RWPE2 (cell line): ENCODE results near the gene CCDC91.

Experiments used
- ATAC-seq: fragments of 200-7000 bp; cut with Tn5 transposase; 3 replicates; pipeline ENCODE4 v1.9.1; 2021; ENCODE audit warnings: low read depth
- DNase-seq: peaks from one replicate; pipeline ENCODE4 v3.0.0-alpha.2; 2020; ENCODE audit warnings: low spot score
- H3K27ac ChIP-seq: fragments of 450-650 bp; 2 replicates; pipeline ENCODE4 v1.5.1; 2017; ENCODE audit warnings: mild to moderate bottlenecking; ENCODE audit not compliant: poor library complexity, severe bottlenecking
- H3K27me3 ChIP-seq: fragments of 250-450 bp; sonication (Bioruptor Pico); 2 replicates; pipeline ENCODE4 v1.5.1; 2021; ENCODE audit warnings: mild to moderate bottlenecking, moderate library complexity; ENCODE audit not compliant: insufficient read depth, poor library complexity, severe bottlenecking
- H3K36me3 ChIP-seq: fragments of 250-450 bp; sonication (Bioruptor Pico); 2 replicates; pipeline ENCODE4 v1.5.1; 2020; ENCODE audit warnings: low read depth, mild to moderate bottlenecking, moderate library complexity
- H3K4me1 ChIP-seq: fragments of 250-450 bp; sonication (Bioruptor Pico); 2 replicates; pipeline ENCODE4 v1.5.1; 2021; ENCODE audit warnings: mild to moderate bottlenecking, moderate library complexity; ENCODE audit not compliant: insufficient read depth, poor library complexity, severe bottlenecking
- H3K4me3 ChIP-seq: fragments of 250-450 bp; sonication (Bioruptor Pico); 2 replicates; pipeline ENCODE4 v1.5.1; 2021; ENCODE audit warnings: mild to moderate bottlenecking, moderate library complexity; ENCODE audit not compliant: severe bottlenecking
- H3K9me3 ChIP-seq: fragments of 250-450 bp; sonication (Bioruptor Pico); 2 replicates; pipeline ENCODE4 v1.5.1; 2021; ENCODE audit warnings: mild to moderate bottlenecking, moderate library complexity; ENCODE audit not compliant: severe bottlenecking
- TF ChIP-seq, protein P1 (sequence below): fragments of 450-650 bp; IDR thresholded peaks from one replicate; pipeline ENCODE4 v1.5.1; 2017; ENCODE audit warnings: mild to moderate bottlenecking, moderate library complexity; ENCODE audit not compliant: poor library complexity, severe bottlenecking

CCDC91 gene

DNA sequence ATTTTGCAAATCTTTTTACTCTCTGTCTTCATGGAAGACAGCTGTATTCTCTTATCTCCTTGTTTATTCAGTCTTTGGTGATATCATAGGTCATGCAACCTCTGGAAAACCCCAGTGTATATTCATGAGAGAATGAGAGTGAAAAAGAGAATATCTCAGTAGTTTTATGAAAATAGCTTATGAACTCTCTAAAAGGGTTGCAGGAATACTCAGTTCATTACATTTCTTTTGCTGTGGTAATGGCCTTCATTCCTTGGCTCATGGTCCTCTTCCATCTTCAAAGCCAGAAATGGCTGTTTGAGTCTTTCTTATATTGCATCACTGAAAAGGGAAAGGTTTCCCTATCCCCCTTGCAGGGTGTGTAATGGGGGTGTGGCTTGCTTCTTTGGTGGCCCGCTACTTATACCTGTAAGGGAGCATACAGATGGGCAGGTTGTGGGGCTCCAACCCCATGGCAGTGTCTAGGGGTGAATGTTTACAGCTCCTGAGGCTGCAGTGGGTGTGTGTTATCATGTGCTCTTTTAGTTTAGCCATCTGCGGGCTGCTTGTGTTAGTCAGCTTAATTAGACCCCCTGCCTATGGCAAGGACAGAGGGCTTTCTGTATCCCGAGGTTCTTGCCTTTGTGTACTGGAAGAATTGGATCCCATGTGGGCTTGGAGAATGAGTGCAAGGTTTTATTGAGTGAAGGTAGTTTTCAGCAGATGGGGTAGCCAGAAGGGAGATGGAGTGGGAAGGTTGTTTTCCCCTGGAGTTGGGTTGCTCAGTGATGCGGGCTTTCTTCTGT lies 150.2 kb downstream of the CCDC91 start:
- DNase-seq (no peak), ATAC-seq (no peak)
- no peak overlapping the region for H3K27ac ChIP-seq

GRCh38 chr12:28343713-28344112 lies 153.5 kb downstream of the CCDC91 start:
- H3K9me3 ChIP-seq: no peaks in the 10 kb centered on the region
- DNase-seq (no peak), ATAC-seq (no peak)
- no peak overlapping the region for H3K27ac ChIP-seq
- no peaks in the 10 kb centered on the region for H3K36me3 ChIP-seq
- no peaks in the 10 kb centered on the region for H3K27me3 ChIP-seq
- no peak overlapping the region for H3K4me3 ChIP-seq
- no peaks in the 10 kb centered on the region for H3K4me1 ChIP-seq
- TF ChIP-seq, protein P1, sequence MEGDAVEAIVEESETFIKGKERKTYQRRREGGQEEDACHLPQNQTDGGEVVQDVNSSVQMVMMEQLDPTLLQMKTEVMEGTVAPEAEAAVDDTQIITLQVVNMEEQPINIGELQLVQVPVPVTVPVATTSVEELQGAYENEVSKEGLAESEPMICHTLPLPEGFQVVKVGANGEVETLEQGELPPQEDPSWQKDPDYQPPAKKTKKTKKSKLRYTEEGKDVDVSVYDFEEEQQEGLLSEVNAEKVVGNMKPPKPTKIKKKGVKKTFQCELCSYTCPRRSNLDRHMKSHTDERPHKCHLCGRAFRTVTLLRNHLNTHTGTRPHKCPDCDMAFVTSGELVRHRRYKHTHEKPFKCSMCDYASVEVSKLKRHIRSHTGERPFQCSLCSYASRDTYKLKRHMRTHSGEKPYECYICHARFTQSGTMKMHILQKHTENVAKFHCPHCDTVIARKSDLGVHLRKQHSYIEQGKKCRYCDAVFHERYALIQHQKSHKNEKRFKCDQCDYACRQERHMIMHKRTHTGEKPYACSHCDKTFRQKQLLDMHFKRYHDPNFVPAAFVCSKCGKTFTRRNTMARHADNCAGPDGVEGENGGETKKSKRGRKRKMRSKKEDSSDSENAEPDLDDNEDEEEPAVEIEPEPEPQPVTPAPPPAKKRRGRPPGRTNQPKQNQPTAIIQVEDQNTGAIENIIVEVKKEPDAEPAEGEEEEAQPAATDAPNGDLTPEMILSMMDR: no peak

More for the DNA sequence above, 150.2 kb downstream of the CCDC91 start:
- no peak overlapping the region for H3K4me3 ChIP-seq
- H3K9me3 ChIP-seq: no peaks in the 10 kb centered on the region
- no peaks in the 10 kb centered on the region for H3K36me3 ChIP-seq
- no peaks in the 10 kb centered on the region for H3K27me3 ChIP-seq
- no peaks in the 10 kb centered on the region for H3K4me1 ChIP-seq
- TF ChIP-seq, protein P1: no peak

DNA sequence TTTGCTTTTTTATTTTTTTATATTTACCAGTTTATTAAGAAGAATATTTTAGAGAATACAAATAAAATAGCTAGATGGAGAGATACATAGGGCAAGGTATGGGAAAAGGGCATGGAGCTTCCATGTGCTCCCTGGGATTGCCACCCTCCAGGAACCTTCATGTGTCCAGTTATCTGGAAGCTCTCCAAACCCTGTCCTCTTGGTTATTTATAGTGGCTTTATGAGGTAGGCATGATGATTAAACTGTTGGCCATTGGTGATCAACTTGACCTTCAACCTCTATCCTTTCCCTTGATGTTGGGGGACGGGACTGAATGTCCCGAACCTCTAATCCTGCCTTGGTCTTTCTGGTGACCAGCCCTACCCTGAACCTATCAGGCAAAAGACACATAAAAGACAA lies 156.3 kb downstream of the CCDC91 start:
- no peaks in the 10 kb centered on the region for H3K36me3 ChIP-seq
- ATAC-seq (no peak), DNase-seq (no peak)
- H3K27ac ChIP-seq: no peak overlapping the region
- TF ChIP-seq, protein P1: no peak
- H3K4me1 ChIP-seq: no peaks in the 10 kb centered on the region
- H3K9me3 ChIP-seq: no peaks in the 10 kb centered on the region
- no peak overlapping the region for H3K4me3 ChIP-seq
- no peaks in the 10 kb centered on the region for H3K27me3 ChIP-seq

DNA sequence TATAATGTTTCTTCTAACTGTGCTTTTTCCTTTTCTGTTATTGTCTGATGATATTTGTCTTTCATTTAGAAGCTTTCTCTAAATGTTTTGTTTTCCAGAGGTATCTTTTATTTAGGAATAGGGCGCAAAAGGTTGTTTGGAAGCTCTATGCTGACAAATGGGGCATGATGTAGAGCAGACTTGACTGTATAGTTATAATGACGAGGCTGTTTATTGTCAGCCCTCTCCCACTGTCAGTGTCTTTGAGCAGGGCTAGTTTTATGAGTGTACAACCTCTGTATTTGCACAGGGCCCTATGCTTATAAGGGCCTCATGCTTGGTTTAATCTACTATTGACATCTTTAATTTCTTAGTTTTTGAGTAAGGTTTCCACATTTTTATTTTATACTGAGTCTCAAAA lies 158.9 kb downstream of the CCDC91 start:
- TF ChIP-seq, protein P1: no peak
- DNase-seq: no peak
- Histone ChIP-seq H3K4me1 (no peaks in the 10 kb centered on the region), H3K27ac (no peak overlapping the region), H3K9me3 (no peaks in the 10 kb centered on the region), H3K36me3 (no peaks in the 10 kb centered on the region), H3K4me3 (no peak overlapping the region), H3K27me3 (no peaks in the 10 kb centered on the region)
- no peak for ATAC-seq

DNA sequence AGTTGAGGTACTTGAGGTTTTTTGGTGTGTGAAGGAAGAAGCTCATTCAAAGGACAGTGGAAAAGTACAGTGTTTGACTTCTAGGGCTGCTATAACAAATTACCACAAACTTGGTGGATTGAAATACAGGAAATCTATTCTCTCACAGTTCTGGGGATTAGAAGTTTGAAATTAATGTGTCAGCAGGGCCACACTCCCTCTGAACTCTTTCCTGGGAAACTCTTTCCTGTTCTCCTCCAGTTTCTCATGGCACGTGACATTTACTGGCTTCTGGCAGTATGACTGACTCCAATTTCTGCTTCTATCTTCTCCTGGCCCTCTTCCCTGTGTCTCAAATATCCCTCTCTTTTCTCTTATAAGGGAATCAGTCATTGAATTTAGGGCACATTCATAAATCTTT lies 160.2 kb downstream of the CCDC91 start:
- Histone ChIP-seq H3K27ac (no peak overlapping the region), H3K4me1 (no peaks in the 10 kb centered on the region), H3K4me3 (no peak overlapping the region), H3K27me3 (no peaks in the 10 kb centered on the region), H3K9me3 (no peaks in the 10 kb centered on the region), H3K36me3 (no peaks in the 10 kb centered on the region)
- DNase-seq: no peak
- no peak for ATAC-seq
- TF ChIP-seq, protein P1: no peak
